Ascending aorta (tissue), 2 donors: ENCODE measurements around the gene GMPPA. TPM values are rescaled to one million over a fixed set of nuclear protein-coding genes. Genes with fewer than 3 reads are reported as not detected.

Source experiments
- DNase-seq, 2 donors: peaks; one replicate each; pipeline ENCODE4 v3.0.0-alpha.2; 2019; ENCODE audit warnings: low spot score in 2 of 2
- H3K27ac ChIP-seq, 2 donors: fragments of 200-600 bp; sonication (generic); one replicate each; pipeline ENCODE4 v1.5.1; 2016 to 2017; ENCODE audit warnings: mild to moderate bottlenecking in 1 of 2
- H3K27me3 ChIP-seq: fragments of 200-600 bp; sonication (generic); one replicate; pipeline ENCODE4 v1.5.1; 2017
- H3K36me3 ChIP-seq, 2 donors: fragments of 200-600 bp; sonication (generic); one replicate each; pipeline ENCODE4 v1.5.1; 2016
- H3K4me1 ChIP-seq, 2 donors: fragments of 200-600 bp; sonication (generic); one replicate each; pipeline ENCODE4 v1.5.1; 2016 to 2017; ENCODE audit warnings: mild to moderate bottlenecking in 1 of 2
- H3K4me3 ChIP-seq, 2 donors: fragments of 200-600 bp; sonication (generic); one replicate each; pipeline ENCODE4 v1.5.1; 2016 to 2017; ENCODE audit warnings: mild to moderate bottlenecking in 1 of 2
- H3K9me3 ChIP-seq, 2 donors: fragments of 200-600 bp; sonication (generic); one replicate each; pipeline ENCODE4 v1.5.1; 2016
- intact Hi-C: fragments of 100-400 bp; cut with DNase I; formaldehyde crosslinking; loops from one replicate; pipeline ENCODE4 v1.15.1; 2023
- total RNA-seq: library from RNA; depleted of rRNA; stranded (reverse); fragments of >200 nt; gene quantifications from one replicate; pipeline ENCODE4 v1.1.0, GENCODE V29; 2016
- TF ChIP-seq, protein P1 (sequence below), 3 experiments: fragments of 200-600 bp in 2 of 3; fragments of 450-650 bp in 1 of 3; sonication (generic) in 2 of 3; IDR thresholded peaks; one replicate each; pipeline ENCODE4 v1.5.1; 2016 to 2019; ENCODE audit warnings: antibody characterized with exemption in 3 of 3, mild to moderate bottlenecking in 1 of 3, moderate library complexity in 1 of 3

The GMPPA gene
- total RNA-seq, 1 donor from 2014 or later, result 11.4 TPM

DNA sequence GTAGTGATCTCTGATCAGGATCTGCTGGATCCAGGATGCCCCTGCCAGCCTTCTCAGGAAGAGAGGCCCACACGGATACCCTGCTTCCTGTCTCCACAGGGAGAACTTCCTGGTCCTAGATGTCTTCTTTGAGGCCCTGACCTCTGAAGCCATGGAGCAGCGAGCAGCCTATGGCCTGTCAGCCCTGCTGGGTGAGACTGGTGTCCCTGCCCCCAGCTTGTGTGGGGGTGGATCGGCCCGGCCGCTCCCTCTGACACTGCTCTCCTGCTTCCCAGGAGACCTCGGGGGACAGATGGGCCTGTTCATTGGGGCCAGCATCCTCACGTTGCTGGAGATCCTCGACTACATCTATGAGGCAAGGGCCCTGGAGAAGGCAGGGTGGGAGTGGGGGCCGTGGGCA, 38.3 kb downstream of the GMPPA start:
- peaks cover 26 to 36% of the 10 kb centered on the region in 2 donors for H3K36me3 ChIP-seq
- H3K27me3 ChIP-seq, result no peaks in the 10 kb centered on the region
- intact Hi-C loops, result loop anchor here (10.0 kb wide), 1 partner anchor 242 kb away; no protein-coding TSS in a partner anchor
- DNase-seq, result no peak
- no peak overlapping the region for H3K27ac ChIP-seq
- H3K9me3 ChIP-seq, result no peaks in the 10 kb centered on the region
- H3K4me1 ChIP-seq, result peaks cover 6 to 7% of the 10 kb centered on the region in 2 donors
- no peak overlapping the region for H3K4me3 ChIP-seq
- TF ChIP-seq, protein P1, sequence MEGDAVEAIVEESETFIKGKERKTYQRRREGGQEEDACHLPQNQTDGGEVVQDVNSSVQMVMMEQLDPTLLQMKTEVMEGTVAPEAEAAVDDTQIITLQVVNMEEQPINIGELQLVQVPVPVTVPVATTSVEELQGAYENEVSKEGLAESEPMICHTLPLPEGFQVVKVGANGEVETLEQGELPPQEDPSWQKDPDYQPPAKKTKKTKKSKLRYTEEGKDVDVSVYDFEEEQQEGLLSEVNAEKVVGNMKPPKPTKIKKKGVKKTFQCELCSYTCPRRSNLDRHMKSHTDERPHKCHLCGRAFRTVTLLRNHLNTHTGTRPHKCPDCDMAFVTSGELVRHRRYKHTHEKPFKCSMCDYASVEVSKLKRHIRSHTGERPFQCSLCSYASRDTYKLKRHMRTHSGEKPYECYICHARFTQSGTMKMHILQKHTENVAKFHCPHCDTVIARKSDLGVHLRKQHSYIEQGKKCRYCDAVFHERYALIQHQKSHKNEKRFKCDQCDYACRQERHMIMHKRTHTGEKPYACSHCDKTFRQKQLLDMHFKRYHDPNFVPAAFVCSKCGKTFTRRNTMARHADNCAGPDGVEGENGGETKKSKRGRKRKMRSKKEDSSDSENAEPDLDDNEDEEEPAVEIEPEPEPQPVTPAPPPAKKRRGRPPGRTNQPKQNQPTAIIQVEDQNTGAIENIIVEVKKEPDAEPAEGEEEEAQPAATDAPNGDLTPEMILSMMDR (IDR thresholded peaks at IDR 0.05), result no peak

DNA sequence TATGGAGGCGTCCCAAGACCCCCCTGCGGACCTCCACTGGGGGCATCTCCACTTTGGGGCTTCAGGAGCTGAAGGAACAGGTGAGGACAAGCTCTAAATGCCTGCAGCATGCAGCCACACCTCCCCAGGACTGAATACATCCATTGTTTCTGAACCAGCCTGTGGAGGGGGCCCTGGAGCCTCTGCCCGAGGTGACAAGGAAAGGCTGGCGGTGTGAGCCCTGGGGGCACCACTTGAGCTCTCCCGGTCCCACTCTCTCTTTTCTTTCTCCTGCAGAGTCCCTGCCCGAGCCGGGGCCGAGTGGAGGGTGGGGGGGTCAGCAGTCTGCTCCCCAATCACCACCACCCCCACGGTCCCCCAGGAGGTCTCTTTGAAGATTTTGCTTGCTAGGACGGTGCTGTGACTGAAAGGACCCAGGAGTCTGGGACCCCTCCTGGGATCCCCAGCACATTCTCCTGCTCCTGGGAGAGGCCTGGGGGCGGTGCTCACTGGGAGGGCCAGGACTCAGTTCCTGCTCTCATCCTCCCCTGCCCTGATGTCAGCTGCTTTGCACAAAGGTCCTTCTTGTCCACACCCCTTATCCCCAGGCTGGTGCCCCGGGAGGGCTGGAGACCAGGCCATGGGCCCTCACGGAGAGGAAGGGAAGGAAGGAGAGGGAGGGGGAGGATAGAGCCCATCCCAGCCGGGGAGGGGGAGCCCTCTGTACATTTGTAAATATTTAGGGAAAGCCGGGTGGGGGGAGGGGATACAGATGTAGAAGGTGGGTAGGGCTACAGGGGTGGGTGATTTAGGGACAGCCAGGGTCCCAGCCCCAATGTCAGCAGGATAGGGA, 39.2 kb downstream of the GMPPA start:
- H3K36me3 ChIP-seq, result peaks cover 26 to 36% of the 10 kb centered on the region in 2 donors
- TF ChIP-seq, protein P1 (IDR thresholded peaks at IDR 0.05), result no peak
- no peak for DNase-seq
- intact Hi-C loops, result loop anchor here (10.0 kb wide), 1 partner anchor 243 kb away; no protein-coding TSS in a partner anchor
- H3K27ac ChIP-seq, result no peak overlapping the region
- no peaks in the 10 kb centered on the region for H3K27me3 ChIP-seq
- peaks cover 8 to 14% of the 10 kb centered on the region in 2 donors for H3K4me1 ChIP-seq
- no peaks in the 10 kb centered on the region for H3K9me3 ChIP-seq
- no peak overlapping the region for H3K4me3 ChIP-seq

DNA sequence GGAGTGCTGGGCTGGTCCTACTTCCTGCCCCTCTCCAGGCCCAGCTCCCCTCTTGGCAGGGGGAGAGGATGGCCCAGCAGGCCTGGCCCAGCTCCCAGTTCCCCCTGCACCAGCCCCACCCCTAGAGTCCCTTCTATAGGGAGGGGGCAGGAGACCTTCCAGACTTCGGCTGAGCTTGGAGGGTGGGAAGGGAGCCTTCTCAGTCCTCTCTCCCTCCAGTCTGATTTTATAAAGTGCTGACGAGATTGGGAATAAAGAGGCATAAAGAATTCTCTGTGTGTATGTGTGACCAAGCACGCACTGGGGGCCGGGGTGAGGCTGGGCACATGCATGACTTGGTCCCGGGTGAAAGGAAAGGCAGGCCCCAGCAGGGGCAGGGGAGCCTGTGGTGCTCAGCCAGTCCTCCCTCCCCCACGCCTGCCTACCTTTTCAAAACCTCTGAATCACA, 39.8 kb downstream of the GMPPA start:
- Histone ChIP-seq H3K36me3 (peaks cover 26 to 36% of the 10 kb centered on the region in 2 donors), H3K4me3 (no peak overlapping the region), H3K4me1 (peaks cover 8 to 16% of the 10 kb centered on the region in 2 donors), H3K27ac (no peak overlapping the region), H3K27me3 (no peaks in the 10 kb centered on the region), H3K9me3 (no peaks in the 10 kb centered on the region)
- DNase-seq, result no peak
- TF ChIP-seq, protein P1 (IDR thresholded peaks at IDR 0.05), result no peak
- intact Hi-C loops, result loop anchor here (10.0 kb wide), 1 partner anchor 244 kb away; no protein-coding TSS in a partner anchor

DNA sequence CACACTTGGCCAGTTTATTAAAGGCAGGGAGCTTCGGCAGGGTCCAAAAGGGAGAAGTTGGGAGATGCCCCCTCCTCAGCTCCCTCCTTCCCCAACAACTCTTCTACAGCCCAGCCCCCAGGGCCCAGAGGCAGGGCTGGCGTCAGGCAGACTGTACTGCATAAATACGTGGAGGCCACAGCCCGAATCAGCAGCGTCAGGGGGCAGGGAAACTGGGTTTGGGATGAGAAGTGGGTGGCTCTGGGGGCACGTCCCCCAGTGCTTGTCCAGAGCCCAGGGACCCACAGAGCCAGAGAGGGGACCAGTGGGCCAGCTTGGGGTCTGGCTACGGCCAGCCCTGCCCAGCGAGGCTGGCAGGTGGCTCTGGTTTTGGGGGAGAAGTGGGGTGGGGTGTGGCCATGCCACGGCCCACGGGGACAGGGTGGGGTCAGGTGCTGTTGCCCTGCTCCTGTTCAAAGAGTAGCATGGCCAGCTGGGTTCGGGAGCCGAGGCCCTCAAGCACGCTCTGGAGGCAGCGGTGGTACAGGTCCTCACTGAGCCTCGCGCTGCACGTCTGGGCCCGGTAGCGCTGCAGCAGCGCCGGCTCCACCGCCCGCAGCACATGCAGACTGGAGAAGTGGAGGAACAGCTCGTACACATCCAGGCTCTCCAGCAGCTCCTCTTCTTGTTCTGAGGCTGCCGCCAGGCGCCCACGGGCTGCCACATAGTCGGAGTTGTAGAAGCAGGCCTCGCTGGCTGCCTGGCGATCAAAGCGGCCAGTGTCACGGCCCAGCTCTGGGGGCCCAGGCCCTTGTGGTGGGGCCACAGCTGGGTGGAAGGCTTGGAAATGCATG, 40.5 kb downstream of the GMPPA start:
- H3K27ac ChIP-seq, result no peak overlapping the region
- H3K9me3 ChIP-seq, result no peaks in the 10 kb centered on the region
- peaks cover 8 to 18% of the 10 kb centered on the region in 2 donors for H3K4me1 ChIP-seq
- DNase-seq, result no peak
- no peaks in the 10 kb centered on the region for H3K27me3 ChIP-seq
- TF ChIP-seq, protein P1 (IDR thresholded peaks at IDR 0.05), result no peak
- intact Hi-C loops, result loop anchor here (10.0 kb wide), 1 partner anchor 244 kb away; no protein-coding TSS in a partner anchor
- H3K4me3 ChIP-seq, result no peak overlapping the region
- H3K36me3 ChIP-seq, result peaks cover 26 to 36% of the 10 kb centered on the region in 2 donors

DNA sequence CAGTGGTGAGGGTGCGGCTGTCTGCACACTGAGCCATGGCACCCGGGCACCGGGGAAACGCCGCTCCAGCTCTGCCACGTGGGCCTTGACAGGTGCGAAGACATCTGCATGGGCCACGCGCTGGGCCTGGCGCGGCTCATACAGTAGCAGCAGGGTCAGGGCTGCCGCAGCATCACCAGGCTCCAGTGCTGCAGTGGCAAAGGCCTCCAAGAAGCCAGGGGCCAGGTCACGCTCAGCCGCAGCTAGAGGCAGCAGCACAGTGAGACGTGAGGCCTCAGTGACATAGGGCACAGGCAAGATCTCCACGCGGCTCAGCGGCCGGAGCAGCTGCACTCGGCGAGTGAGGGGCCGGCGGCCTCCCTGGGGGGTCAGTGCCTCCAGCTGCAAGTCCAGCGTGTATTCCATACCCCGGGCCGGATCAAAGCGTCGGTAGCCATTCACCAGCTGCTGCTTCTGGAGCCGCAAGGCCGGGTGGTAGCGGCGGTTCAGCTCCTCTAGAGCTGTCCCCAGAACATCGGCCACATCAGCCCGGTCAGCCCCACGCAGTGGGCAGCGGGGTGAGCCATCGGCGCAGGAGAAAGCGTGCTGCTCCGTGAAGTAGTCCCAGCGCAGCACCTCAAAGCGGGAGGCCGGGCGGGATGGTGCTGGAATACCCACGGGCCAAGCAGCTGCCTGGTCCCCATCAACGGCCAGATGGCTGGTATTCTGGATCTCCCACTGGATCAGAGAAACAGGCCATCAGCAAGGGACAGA, 41.4 kb downstream of the GMPPA start:
- no peak overlapping the region for H3K27ac ChIP-seq
- intact Hi-C loops, result loop anchor here (10.0 kb wide), 2 partner anchors 245 to 265 kb away; partner anchors contain the start of gene DNAJB2
- H3K36me3 ChIP-seq, result peaks cover 26 to 36% of the 10 kb centered on the region in 2 donors
- TF ChIP-seq, protein P1 (IDR thresholded peaks at IDR 0.05), result no peak
- no peak overlapping the region for H3K4me3 ChIP-seq
- no peak for DNase-seq
- no peaks in the 10 kb centered on the region for H3K27me3 ChIP-seq
- peaks cover 8 to 24% of the 10 kb centered on the region in 2 donors for H3K4me1 ChIP-seq
- no peaks in the 10 kb centered on the region for H3K9me3 ChIP-seq
